ENCODE measurements around the gene ABHD17C.

DNA sequence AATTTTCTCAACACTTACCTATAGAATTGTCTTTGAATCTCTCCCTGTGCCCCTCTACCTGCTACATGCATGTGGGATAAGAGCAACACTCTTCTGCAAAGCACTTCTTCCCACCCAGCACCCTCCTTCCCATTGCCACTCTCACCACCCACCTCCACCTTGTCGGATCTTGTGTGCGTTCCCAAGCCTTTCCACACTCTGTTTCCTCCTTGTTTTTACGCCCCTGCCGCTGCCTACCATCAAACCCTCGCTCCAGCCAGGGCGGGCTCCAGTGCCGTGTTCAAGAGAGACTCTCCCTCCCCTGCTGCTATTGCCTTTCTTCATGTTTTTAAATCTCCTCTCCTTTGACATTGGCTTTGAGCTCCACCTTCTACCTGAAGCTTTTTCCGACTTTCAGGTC lies 40.2 kb downstream of the ABHD17C start:
- TF ChIP-seq, protein P1, sequence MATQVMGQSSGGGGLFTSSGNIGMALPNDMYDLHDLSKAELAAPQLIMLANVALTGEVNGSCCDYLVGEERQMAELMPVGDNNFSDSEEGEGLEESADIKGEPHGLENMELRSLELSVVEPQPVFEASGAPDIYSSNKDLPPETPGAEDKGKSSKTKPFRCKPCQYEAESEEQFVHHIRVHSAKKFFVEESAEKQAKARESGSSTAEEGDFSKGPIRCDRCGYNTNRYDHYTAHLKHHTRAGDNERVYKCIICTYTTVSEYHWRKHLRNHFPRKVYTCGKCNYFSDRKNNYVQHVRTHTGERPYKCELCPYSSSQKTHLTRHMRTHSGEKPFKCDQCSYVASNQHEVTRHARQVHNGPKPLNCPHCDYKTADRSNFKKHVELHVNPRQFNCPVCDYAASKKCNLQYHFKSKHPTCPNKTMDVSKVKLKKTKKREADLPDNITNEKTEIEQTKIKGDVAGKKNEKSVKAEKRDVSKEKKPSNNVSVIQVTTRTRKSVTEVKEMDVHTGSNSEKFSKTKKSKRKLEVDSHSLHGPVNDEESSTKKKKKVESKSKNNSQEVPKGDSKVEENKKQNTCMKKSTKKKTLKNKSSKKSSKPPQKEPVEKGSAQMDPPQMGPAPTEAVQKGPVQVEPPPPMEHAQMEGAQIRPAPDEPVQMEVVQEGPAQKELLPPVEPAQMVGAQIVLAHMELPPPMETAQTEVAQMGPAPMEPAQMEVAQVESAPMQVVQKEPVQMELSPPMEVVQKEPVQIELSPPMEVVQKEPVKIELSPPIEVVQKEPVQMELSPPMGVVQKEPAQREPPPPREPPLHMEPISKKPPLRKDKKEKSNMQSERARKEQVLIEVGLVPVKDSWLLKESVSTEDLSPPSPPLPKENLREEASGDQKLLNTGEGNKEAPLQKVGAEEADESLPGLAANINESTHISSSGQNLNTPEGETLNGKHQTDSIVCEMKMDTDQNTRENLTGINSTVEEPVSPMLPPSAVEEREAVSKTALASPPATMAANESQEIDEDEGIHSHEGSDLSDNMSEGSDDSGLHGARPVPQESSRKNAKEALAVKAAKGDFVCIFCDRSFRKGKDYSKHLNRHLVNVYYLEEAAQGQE (IDR thresholded peaks at IDR 0.05; ENCODE audit: insufficient read depth in 1 of 2, low read depth in 2 of 2, low read length in 2 of 2), result no peak
- TF ChIP-seq POLR2AphosphoS5 (IDR thresholded peaks at IDR 0.05; ENCODE audit: low read depth, low read length), result no peak
- no peak for TF ChIP-seq TAF1 (IDR thresholded peaks at IDR 0.05; ENCODE audit: borderline replicate concordance, insufficient read depth, low read length)
